GM19035 (cell line): ENCODE data around the gene RGL3.
"Not testable (repeated sequence)": the region's sequence is repeated elsewhere in the genome, so short reads cannot be mapped to it uniquely, and the experiment has no call there.

ENCODE experiments used
- ATAC-seq: cut with Tn5 transposase; IDR thresholded peaks from one replicate; pipeline ENCODE4 v1.9.1; 2021; ENCODE audit not compliant: unreplicated experiment

Gene RGL3

GRCh38 chr19:11421371-11422098 lies 2.4 kb upstream of the RGL3 start:
- ATAC-seq: peak; percentile 60

- ATAC-seq: no peak
Observed at GRCh38 chr19:11420429-11421370, 1.6 kb upstream of the RGL3 start.

DNA sequence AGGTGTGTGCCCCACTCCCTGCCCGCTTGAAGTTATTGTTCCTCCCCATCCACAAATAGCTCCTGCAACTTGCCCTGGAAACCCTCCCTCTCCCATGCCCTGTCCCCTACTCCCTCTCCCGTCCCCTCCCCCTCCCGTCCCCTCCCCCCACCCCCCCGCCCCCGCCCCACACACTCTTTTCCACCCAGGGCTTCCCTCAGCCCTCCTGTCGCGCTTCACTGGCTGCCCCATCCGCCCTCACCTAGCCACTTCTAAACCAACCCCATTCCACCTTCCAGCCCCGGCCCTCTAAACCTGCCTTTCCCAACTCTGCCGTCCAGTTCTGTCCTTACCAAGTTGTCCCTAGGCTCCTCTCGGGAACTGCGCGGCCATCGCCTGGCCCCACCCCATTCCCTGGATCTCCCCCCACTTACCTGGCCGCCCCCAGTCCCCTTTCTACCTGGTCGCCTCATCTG lies 993 bp downstream of the RGL3 start:
- ATAC-seq: no peak

DNA sequence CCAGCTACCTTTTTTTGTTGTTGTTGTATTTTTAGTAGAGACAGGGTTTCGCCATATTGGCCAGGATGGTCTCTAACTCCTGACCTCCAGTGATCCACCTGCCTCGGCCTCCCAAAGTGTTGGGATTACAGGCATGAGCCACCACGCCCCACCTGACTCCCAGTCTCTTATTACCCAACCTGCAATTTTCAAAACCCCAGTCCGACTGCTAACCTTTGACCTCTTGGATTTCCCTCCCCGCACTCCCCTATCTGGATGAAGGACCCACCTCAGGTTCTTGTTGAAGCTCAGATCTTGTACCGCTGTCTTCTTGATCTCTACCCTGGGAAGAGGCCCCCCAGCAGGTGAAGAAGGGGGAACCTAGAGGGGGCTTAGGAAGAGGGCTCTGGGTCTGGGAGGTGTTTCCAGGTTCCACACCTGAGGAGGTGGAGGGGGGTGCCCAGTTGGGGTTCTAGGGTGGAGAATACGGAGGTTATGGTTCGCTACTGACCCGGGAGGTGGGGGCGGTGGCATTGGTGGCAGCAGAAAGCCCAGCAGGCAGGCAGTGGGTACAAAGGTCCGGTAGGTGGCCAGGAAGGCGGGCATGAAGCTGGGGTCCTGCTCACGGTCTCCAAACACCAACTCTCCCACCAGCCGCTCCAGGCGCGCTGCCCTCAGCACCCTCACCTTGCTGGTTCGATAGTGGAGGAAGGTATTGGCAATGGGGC lies 2.6 kb downstream of the RGL3 start:
- ATAC-seq: no peak

DNA sequence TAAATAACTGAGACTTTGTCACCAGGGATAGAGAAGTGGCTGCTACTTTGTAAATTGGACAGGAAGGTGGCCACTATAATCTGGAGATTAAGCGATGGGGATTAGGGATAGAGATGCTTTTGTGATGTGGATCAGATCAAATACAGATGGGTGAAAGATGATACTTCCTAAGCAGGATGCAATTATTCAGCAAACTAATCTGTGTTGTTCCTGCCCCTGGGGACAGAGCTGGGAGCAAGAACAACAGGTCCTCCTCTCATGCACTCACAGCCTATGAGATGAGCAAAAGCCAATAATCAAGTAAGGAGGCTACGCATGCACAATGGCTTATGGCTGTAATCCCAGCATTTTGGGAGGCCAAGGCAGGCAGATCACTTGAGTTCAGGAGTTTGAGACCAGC lies 4.6 kb downstream of the RGL3 start:
- ATAC-seq: no peak

DNA sequence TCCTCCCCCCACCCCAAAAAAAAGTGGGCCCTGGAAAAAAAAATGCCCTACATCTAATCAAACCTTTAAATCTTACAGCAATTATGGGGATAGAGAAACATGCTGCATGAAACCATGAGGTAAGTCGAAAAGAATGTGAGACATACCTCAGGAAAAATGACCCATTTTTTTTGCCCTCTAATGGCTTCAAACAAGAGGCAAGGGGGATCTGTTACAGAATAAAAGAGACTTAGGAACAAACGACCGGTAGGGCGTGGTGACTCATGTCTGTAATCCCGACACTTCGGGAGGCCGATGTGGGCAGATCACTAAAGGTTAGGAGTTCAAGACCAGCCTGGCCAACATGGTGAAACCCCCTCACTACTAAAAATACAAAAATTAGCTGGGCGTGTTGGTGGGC lies 8.4 kb downstream of the RGL3 start:
- ATAC-seq: no peak

DNA sequence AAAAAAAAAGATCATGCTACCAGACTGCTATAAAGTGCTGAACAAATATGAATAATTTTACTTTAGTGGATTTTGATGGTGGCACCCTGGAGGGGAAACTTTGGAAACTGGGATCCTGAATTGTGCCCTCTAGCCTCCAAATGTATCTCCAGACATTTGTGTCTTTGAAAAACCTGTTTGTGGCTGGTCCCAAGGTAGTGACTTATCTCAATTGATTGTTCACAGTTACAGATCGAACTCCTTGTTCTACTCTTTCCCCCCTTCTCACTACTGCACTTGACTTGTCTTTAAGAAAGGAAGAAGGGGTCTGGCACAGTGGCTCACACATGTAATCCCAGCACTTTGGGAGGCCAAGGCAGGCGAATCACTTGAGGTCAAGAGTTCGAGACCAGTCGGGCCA lies 10.5 kb downstream of the RGL3 start:
- ATAC-seq: no peak

DNA sequence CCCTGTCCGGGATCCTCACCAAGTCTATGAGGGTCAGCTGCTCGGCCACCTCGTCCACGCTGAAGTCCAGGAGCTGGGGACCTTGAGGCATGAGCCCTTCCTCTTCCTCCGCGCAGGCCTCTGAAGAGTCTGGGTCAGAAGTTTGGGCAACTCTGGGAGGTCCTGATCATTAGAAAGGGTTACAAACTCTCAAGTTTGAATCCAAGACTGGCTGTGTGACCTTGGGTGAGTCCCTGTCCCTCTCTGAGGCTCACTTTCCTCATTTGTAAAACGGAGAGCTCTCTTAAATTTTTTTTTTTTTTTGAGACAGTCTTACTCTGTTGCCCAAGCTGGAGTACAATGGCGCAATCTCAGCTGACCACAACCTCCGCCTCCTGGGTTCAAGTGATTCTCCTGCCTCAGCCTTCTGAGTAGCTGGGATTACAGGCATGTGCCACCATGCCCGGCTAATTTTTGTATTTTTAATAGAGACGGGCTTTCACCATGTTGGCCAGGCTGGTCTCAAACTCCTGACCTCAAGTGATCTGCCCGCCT lies 12.3 kb downstream of the RGL3 start:
- ATAC-seq: not testable (repeated sequence)

DNA sequence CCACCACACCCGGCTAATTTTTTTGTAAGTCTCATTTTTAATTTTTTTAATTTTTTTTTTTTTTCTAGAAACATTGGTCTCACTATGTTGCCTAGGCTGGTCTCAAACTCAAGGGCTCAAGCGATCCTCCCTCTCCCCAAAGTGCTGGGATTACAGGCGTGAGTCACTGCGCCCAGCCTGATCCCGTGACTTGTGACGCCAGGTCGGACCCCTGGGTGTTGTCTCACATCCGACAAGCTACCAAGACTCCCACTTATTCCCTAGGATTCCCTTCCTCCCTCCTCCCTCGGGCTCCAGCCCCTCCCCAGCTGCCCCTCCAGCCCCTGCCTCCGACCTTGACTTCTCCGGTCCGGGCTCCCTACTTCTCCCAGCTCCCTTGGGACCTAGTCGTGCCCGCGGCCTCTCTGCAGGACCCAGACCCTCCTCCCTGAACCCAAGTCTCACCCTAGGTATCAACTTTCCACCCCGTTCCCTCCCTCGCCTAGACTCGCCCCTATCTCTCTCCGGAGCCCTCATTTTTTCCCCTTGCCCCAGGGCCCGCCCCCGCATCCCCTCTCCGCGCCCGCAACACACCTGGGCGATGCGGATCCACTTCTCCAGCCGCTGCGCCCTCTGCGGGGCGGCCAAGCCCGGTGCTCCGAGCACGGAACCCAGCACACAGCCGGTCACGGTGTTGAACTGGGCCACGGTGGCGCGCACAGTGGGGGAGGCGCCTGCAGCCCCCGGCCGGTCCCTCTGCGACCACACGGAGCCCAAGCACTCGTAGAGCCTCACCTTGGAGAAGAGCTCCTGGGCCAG lies 13.1 kb downstream of the RGL3 start:
- ATAC-seq: no peak

GRCh38 chr19:11404588-11405222 lies 14.4 kb downstream of the RGL3 start:
- no peak for ATAC-seq

GRCh38 chr19:11401808-11402543 lies 17.1 kb downstream of the RGL3 start:
- no peak for ATAC-seq

DNA sequence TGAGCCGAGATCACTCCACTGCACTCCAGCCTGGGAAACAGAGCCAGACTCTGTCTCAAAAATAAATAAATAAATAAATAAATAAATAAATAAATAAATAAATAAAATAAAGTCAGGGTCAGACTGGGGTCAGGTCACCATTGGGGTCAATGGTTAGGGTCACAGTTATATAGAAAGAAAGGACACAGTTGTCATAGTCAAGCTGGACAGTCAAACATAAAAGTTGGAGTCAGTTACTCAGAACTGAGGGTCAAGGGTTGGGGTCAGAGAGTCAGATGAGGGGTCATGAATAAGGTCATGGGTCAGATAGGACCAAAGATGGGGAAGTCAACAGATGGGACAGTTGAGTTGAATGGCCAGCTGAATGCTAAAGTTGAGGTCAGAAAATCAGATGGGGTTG lies 18.3 kb downstream of the RGL3 start:
- ATAC-seq: no peak

DNA sequence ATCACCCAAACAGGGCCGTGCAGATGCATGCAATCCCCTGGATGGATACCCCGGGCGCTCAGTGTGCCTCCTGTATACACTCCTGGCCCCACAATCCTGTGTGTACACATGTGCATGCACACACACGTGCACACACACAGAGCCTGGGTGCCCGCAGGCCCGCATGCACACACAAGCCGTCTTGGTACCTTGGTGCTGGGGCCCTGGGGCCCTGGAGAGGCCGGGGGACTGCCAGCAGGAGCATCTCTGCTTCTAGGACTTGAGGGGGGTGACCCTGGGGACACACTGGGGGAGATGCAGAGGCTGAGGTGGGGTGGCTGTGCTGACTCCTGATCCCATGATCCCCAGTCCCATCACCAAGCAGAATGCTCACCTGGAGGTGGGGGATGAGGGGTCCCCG lies 19.4 kb downstream of the RGL3 start:
- no peak for ATAC-seq

- no peak for ATAC-seq
Observed at GRCh38 chr19:11397089-11397610, 22.0 kb downstream of the RGL3 start.

DNA sequence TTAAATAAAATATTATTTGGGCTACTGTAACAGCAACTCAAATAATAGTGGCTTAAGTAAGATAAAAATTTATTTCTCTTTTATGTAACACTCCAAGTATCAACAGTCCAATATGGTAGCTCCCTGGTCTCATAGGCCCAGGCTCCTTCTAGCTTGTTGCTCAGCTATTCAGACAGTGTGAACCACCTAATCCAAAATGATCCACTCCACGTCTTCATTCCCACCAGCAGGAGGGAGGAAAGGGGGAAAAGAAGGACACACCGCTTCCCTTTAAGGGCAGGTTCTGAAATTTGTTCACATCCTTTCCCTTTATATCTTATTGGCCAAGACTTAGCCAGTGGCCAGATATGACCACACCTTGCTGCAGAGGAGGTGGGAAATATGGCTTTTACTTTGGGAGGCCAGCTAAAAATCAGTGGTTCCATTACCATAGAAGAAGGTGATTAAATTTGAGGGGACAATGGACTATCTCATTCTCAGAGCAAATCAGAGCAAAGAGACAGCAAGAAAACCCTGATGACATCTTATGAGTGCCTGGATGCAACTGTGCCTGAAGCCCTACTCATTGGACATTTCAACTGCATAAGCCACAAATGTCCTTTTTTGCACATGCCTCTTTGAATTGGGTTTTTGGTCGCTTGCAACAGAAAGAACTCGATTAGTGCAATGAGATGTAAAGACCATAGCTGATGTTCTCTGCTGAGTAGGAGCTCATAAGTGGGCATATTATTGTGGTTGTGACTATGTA lies 28.0 kb downstream of the RGL3 start:
- ATAC-seq: no peak

DNA sequence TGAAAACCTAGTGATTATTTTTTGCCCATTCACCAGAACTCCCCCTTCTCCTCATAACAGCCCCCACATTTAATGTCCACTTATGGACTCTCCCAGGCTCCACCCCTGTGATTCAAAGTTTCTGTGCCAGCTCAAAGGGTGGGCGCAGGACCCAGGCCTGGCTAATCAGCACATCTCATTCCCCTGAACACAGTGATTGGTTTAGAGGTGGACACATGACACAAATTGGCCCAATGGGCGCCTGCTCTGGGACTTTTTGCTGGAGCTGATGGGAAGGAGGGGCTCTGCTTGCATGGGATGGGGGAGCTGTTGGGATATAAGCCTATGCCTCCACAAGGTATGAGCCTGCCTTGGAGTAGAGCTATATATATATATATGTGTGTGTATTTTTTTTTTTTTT lies 28.8 kb downstream of the RGL3 start:
- ATAC-seq: no peak

- no peak for ATAC-seq
Observed at GRCh38 chr19:11387162-11388034, 31.7 kb downstream of the RGL3 start.
